GM21723 (cell line): ENCODE measurements around the gene SPATS2L.

Experiments
- ATAC-seq: cut with Tn5 transposase; IDR thresholded peaks from one replicate; pipeline ENCODE4 v1.9.1; 2021; ENCODE audit warnings: mild to moderate bottlenecking, moderate library complexity; ENCODE audit not compliant: unreplicated experiment

SPATS2L gene

DNA sequence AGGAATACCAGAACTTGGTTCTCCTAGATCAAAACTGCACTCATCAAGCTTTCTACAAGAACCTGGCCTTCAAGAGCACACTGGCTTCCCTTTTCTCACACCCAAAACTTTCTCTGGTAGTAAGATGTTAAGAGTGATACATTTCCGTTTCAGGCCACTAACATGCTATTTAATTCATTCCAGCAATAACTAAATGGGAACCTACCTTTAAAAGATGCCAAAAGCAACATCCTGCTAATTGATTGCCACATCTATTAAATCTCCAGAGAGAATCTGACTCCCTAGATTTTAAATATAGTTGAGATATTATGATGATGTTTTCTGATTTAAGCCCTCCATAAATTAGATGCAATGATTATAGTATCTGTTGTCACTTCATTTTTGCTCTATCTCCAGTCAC is 131.8 kb downstream of the SPATS2L start:
- ATAC-seq, result no peak

DNA sequence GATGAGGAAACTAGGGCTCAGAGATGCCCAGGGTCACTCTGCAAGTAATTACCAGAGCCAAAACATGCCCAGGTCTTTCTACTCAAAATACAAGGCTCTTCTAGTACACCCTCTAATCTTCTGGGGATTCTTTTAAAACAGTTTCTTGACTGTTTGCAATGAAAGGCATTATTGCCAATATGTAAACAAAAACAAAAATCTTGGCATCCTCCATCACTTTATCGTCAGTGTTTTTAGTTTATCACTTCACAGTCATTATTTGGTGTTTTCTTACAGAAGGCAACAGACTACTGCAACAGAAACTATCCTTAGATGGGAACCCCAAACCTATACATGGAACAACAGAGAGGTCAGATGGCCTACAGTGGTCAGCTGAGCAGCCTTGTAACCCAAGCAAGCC is 132.4 kb downstream of the SPATS2L start:
- no peak for ATAC-seq

DNA sequence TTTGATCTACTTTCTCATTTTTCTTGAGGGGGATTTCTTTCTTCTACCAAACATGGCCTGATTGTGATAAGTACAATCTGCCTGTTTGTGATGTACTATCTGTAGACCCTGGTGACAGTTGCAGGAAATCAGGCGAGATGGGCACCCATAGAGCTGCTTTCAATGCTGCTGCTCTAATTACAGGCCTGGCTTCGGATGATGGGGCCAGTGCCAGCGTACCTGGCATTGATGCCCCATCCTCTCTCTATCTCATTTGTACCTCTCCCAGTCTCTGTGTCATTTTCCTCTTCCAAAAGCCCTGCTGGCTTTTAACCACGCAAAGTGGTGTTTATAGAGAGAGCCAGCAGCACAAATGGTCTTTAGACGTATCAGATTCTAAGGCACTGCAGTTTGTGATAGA is 133.5 kb downstream of the SPATS2L start:
- ATAC-seq, result no peak

DNA sequence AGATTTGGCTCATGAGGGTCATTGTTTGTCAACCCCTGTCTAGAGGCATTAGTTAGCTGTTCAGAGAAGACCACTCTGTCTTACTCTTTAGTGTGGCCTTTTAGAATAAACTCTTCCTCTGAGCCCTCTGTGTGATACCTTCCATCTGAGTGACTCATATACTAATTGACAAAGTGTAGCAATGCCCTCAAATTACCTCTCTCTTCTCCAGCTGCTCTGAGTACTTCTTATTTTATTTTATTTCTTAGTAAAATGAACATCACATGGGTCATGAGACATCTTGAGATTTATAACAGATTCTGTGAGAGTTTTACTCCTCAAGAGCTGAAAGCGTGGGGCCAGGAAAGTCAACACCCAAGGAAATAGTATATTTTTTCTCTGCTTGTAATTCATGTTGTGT is 136.0 kb downstream of the SPATS2L start:
- ATAC-seq, result no peak

DNA sequence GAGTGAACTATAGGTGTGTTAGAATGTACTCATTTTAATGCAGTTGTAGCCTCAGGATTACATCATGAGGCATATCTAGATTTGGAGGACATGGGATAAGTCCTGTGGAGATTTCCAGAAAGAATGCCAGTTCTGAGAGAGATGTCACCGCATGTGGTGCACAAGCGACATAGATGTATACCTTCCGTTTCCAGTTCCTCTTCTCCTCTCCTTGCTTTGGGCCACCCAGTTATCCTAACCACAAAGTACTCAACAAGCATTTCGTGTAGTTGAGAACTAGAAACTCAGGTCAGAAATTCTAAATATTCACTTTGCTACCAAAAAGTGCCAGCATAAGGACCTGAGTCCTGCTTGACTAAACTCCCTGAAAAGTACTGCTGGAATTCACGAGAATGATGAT is 136.9 kb downstream of the SPATS2L start:
- no peak for ATAC-seq

DNA sequence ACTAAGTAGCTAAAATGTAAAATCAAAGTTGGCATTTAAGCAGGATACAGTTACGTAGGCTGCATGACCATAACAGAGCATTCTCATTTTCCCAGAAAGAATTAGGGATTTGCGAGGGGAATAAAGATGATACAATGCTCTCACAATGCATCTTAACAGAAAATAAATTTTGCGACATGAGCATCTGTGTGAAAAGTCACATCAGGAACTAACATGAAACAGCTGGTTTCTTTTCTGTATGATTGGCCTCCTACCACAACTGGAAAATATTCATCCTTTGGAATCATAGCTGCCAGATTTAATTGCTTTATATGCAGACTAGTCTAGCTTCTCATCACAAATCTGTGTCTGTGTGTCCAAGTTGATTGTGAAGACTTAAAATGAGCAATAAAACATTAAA is 137.4 kb downstream of the SPATS2L start:
- ATAC-seq, result no peak

DNA sequence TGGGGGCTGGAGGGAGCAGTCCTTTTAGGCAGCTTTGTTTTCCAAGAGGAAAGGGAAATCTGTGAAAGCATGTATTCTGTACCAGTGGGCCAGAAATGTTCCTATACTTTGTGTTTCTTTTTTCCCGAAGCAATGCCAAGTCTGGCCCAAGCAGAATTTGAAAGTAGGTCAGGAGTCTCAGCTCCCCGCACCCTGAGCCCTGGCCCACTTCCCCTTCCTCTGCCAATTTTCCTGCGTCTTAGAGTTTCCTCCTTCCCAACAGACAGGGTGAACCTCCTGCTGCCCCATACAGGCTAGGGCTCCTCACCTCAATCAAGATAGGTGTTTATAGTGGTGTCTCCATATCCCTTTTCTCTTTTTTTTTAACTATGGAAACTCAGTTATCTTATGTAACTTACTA is 138.0 kb downstream of the SPATS2L start:
- no peak for ATAC-seq

DNA sequence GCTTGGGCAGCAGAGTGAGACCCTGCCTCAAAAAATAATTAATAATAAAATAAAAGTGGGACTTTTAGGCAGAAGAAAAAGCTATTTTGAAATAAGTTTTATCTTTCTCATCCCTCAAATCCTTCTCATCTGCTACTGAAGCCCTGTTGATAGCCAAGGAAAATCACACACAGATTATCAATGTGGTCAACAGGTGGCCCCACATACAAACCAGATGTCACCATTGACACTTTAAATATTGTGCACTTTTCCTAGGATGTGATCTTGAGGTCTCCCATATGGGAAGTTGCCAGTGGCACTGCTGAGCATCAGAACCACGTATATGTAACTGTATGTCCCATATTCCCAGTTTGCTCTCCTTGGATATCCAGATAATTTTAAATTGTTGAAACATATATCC is 138.8 kb downstream of the SPATS2L start:
- ATAC-seq, result no peak

DNA sequence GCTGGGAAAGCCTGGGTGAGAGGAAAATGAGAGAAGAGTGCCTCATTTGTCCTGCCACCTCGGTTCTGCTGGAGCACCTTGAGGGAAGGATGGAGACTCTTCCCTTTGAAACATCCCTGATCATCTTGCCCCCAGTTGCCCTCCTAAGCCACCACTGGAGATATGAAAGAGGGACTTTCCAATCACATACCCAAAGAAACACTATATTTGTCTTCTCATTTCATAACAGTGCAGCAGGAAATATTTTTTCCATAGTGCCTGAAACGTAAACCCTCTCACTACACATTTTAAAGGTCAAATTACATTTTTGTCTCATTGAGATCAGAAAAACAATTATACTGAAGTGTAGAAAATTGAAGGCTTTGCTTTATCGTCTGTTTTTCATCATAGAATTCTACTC is 140.1 kb downstream of the SPATS2L start:
- no peak for ATAC-seq

DNA sequence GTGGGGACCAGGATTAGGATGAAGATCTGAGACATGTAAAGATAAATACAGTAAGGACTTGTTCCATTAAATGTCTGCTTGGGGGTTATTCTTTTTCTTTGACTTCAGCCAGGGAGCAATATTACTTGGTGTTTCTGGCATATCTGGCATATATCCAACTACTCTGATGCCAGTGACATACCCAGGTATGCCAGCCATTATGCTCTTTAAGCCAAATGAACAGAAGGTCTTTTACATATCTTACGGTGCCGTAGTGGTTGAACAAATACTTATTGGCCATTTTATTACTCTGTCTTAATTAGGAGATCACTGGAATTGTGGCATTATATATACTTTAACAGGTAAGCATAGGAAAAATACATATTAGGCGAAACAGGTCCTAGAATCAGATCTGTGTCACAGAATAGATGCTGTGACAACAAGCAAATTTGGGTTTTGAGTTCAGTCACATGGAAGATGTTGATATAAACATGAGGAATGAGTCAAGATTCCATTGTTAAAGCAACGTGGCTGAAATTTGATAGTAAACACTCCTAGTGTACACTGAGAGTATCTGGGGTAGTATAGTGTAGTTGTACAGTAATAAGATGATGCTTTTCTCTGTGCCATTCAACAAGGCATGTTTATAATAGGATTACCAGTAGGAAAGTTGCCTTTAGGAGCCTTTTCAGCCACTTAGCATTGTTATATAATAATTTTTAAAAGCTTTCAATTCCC is 140.8 kb downstream of the SPATS2L start:
- ATAC-seq, result no peak

DNA sequence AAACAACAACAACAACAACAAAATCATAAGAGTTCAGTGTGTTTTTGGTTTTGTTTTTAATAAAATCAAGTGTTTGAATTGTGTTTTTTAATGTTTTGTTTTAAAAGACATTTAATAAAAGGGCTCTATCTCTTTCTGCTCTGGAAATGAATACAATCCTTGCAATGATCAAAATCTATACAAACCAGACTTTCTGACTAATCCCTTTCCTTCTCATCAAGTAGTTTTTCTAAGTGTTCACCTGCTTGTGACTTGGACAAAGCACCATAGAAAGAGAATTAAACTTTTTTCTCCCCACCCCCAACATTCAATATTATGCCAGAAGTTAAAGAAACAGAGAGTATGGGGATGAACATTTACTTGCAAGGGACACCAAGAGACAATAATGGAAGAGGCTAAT is 142.0 kb downstream of the SPATS2L start:
- no peak for ATAC-seq

DNA sequence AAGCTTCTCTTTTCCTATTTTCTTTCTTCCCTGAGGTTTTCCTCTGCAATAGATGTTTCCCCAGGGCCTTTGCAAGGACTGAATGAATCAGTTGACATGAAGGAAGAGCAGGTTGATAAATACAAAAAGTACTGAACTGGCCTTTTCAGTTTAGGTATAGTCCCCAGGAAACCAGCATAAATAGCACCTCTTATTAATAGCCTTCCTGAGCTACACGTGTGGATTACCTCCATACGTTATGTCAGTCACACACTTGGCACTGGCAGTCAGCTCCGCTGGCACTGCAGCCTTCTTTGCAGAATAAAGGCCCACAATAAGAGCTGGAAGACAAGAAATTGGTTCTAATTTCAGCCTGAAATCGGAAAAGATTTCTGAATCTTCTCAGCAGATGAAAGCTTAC is 142.7 kb downstream of the SPATS2L start:
- ATAC-seq, result no peak

DNA sequence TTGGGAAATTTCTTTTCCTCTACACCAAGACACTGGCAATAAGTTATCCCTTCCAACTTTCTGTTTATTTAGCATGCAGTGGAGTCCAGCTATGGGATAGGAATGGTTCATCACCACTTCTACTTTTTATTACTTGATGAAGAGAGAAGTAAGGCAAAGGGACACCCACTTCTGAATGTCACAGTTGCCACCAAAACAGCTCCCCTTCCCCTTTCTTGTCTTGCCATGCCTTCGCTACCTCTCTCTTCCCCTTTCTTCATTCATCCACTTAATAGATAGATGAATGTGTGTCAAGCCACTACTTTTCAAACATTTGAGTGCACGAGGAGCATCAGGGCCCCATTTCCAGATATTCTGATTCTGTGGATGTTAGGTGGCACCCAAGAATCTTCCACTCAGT is 143.8 kb downstream of the SPATS2L start:
- no peak for ATAC-seq

DNA sequence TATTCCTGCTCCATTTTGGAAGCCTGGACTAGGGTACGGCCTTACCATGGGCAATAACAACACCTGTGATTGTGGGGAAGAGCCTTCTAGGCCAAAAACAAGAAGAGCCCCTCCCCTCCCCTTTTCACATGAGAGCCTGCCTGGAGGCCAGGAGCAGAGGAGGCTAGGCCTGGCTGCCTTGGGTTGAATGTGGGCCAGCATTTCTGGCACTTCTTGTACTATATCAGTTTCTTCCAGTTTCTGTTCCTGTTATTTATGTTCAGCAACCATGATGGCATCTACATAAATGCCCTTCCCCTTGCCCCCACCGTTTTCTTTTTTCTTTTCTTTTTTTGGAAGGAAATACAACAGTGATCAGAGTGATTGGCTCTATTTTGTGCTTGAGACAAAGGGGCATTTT is 145.0 kb downstream of the SPATS2L start:
- ATAC-seq, result no peak

DNA sequence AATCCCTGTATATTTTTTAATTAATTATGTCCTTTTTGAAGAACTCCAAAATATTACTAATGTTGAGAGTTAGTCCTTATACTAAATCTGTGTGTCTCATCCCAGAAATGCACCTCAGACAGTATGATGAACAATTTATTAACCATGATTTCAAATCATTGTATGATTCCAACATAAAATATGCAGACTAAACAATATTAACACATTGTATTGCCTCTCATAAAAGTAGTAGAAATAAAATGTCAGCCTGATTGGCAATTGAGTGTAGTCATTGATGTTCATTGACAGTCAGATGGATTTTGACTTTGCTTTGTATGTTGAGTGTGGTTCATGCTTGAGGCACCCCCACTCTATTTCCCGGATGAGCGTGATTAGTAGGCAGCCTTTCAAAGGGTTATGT is 145.9 kb downstream of the SPATS2L start:
- no peak for ATAC-seq

DNA sequence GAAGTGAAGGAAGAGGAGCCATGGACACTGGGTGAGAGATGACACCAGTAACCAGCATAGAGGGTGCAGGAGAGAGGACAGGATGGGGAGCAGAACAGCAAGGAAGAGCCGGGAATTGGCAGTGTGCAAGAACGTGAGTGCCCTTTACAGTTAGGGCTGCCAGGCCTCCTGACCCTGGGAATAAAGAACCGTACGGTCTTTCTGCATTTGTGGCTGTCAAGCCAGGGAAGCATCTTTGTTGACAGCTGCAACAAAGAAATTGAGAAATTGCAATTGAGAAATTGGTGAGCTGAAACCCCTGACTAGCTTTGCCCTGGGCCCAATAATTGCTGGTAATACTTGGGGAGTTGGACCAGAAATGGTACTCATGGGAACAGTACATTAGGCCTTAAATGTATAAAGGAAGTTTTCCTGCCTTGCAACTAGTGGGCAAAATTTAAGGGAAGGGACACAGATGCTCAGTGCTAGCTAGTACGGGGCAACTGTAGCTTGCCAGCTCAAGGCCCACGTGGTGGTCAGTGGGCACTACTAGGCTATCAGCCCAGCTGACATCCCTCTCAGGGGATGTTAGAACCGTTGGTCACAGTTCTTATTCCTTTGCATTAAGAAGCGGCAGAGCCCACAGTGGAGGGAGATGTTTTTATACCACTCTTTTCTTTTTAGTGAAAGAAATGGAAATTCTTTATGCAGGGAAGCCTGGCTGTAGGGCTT is 146.8 kb downstream of the SPATS2L start:
- no peak for ATAC-seq

DNA sequence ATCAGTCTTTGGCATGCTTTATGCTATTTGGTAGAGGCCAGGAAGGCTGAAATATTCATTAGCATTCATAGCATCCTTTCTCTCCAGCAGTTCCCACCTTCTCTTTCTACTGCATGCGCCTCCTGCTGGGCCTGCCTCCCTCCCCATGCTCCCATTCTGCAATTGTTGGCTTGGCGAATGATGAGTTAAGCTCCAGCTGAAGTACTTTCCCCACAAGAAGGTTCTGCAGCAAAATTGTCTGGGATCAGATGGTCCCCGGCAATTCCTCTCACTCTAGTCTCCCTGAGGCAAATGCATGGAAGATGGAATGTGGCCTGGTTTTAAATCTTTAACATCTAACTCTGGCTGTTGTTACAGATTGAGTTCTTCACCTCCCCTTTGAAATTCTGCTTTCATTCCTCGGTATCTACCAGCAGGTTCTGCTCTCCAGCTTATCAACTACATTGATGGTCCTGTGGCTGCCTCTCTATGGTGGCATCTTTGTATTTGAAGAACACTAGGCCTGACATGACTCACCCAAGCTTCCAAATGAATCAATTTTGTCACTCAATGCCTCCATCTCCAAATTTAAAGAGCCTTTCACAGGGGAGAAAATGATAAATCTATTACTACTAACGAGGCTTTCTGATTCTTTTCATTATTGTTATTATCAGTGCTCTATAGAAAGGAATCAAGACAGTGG is 147.5 kb downstream of the SPATS2L start:
- ATAC-seq, result no peak

DNA sequence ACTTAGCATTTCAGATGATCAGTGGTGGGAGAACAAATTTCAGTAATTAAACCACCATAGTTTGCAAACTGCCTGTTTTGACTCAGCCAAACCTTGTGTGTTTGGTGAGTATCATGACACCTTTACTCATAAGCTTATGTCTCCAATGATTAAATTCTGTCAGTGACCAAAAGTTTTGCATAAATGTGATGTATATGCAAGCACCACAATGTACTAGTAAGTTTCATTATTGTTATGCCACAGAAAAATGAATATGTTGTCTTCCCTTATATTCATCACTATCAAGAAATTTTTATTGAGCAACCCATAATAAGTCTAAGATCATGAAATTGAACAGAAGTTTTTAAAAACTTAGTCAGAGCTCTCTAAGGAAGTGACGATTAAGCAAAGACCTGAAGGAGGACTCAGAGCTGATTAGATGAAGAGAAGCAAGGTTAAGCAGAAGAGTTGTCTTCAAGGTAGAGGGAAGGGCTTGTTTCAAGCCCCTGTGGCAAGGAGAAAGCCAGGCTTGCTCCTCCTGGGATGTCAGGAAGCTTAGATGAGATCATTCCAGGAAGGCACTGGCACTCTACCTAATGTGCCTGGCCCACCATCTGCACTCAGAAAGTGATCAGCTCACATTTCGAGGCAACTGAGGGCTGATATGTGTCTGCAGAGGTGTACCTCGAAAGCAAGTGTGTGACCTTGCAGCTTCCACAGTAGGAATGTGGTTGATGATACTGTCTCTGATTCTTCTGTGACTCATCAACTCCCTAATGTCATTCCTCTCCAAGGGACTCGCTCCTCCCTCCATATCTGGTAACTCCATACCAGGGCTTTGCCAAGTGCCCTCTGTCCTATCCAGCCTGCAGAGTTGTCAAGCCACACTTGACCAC is 148.7 kb downstream of the SPATS2L start:
- ATAC-seq, result peak; percentile 82

DNA sequence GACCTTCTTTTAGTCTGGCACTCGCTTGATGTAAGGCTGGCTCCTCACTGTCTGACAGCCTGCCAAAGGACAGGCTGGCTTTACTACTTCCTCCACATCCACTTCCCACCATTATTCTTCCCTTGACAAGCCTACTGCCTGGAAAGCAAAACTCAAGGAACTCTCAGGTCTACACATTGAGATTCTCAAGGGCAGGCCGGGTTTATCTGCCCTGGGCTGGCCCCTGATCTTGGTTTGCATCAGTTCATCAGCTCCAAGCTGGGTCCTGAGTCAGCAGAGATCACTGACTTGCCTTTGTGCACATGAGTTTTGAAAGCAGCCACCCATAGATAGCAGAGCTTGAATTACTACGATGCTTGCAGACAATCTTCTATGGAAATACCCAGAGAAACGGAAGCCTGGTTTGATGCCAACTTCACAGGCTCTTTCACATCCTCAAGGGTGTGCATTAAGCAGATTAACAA is 149.5 kb downstream of the SPATS2L start:
- ATAC-seq, result peak; percentile 37

DNA sequence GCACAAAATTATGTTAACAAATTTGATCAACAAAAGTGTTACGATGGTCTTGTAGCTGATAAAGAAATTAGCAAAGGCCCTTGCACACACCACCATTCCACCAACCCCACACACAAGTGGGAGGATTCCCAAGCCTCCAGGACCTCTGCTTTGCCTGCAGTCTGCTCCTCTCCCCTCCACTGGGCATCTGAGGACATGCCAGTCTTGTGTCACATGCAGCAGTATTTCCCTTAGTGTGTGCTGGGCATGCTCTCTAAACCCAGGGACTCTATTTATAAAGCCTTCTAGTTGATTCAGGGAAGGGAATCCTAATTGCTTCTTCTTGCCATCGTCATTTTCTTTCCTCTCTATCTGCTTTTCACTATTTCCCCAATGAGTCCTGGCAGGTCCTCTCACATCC is 150.1 kb downstream of the SPATS2L start:
- ATAC-seq, result no peak

DNA sequence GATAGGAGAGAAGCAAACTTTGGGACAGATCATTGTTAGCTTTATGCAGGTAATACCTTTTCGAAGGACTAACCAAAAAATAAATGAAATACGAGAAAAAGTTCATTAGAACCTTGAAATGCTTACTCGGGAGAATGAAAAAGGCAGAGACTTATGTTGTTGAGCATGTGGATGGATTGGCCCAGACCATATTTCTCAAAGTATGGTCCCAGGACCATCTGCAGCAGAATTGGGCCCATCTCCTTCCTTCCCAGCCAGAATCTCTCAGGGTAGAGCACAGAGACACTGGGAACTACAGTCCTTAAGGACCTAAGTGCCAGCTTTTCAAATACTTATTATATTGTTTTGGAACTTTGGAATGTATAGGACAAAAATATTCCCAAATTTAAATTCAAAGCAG is 152.6 kb downstream of the SPATS2L start:
- no peak for ATAC-seq
